Pancreas (tissue), 10 donors: ENCODE data around the gene TMEM198. TPM values are rescaled to one million over a fixed set of nuclear protein-coding genes. Genes with fewer than 3 reads are reported as not detected.

ENCODE experiments used
- ATAC-seq, 4 donors: fragments of 200-7000 bp; cut with Tn5 transposase; one replicate each; pipeline versions ENCODE4 v1.8.0 to v1.9.1; 2020; ENCODE audit warnings: mild to moderate bottlenecking in 4 of 4, moderate library complexity in 4 of 4
- DNase-seq, 6 donors: peaks; one replicate each; pipeline ENCODE4 v3.0.0-alpha.2; 2020
- FAIRE-seq: peaks from 2 replicates; lab custom pipeline; 2012; peaks lifted over from hg19 to GRCh38; lab: Jason Lieb, UNC
- H3K27ac ChIP-seq, 4 donors: fragments of 200-600 bp; sonication (generic); 1 replicate in 3 of 4; 2 replicates in 1 of 4; pipeline versions ENCODE4 v1.5.0 to v1.8.0; 2020
- H3K27me3 ChIP-seq, 4 donors: fragments of 200-600 bp; one replicate each; pipeline ENCODE4 v1.8.0; 2021
- H3K36me3 ChIP-seq, 3 donors: fragments of 200-600 bp; sonication (generic) in 1 of 3; one replicate each; pipeline versions ENCODE4 v1.5.0 to v1.8.0; 2020 to 2021
- H3K4me1 ChIP-seq, 3 donors: fragments of 200-600 bp; one replicate each; pipeline ENCODE4 v1.8.0; 2021
- H3K4me3 ChIP-seq, 4 donors: fragments of 200-600 bp; sonication (generic) in 2 of 4; one replicate each; pipeline versions ENCODE4 v1.5.0 to v1.8.0; 2020 to 2021
- H3K9me3 ChIP-seq, 4 donors: fragments of 200-600 bp; one replicate each; pipeline ENCODE4 v1.8.0; 2021
- WGBS, 2 donors: extraction: QIAGEN DNeasy Blood & Tissue Kit; methylation state at CpG; one replicate each; pipeline ENCODE4 v1.1.7; 2013; 5-methylcytosine and 5-hydroxymethylcytosine counted together
- intact Hi-C, 3 donors: fragments of 100-400 bp; cut with DNase I; formaldehyde crosslinking; loops; one replicate each; pipeline versions ENCODE4 v1.11.1 to v1.14.2; 2022
- polyA plus RNA-seq, 2 donors: library from polyadenylated mRNA; stranded (reverse); fragments of 200-250 nt; gene quantifications; one replicate each; pipeline ENCODE4 v1.2.3, GENCODE V29; 2013
- total RNA-seq, 6 donors: library from RNA; stranded (reverse); fragmentation: NEBNext Ultra II Directional in 4 of 6; extraction: Animal tissue kit (Norgen Biotek cat#: 25700) in 4 of 6; gene quantifications; one replicate each; pipeline versions ENCODE4 v1.2.1 to v1.2.4, GENCODE V29; 2021 to 2023
- TF ChIP-seq, protein P1 (sequence below), 4 donors: fragments of 200-600 bp; sonication (generic) in 3 of 4; IDR thresholded peaks; one replicate each; pipeline versions ENCODE4 v1.5.0 to v1.8.0; 2021; ENCODE audit warnings: antibody characterized with exemption in 4 of 4
- donor health status: healthy with polysubstance abuse.
- donor health status: DM: no; HTN: no; CAD: no; lungs with moderate emphysema.
- donor health status: DM: no; HTN: no; CAD: no.
- donor health status: control.
- donor health status: control.
- donor health status: Bipolar disorder and iron deficiency.
- donor health status: DM: yes; HTN: yes; CAD: no.
- donor health status: DM: no; HTN: no; CAD: no.
- donor health status: DM: no; HTN: no; CAD: no.
- donor health status: DM: yes; HTN: yes; CAD: no.

The TMEM198 gene, protein sequence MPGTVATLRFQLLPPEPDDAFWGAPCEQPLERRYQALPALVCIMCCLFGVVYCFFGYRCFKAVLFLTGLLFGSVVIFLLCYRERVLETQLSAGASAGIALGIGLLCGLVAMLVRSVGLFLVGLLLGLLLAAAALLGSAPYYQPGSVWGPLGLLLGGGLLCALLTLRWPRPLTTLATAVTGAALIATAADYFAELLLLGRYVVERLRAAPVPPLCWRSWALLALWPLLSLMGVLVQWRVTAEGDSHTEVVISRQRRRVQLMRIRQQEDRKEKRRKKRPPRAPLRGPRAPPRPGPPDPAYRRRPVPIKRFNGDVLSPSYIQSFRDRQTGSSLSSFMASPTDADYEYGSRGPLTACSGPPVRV
- 1 to 10 TPM; 2.6 to 7.1 (median 5.1) TPM for total RNA-seq
- polyA plus RNA-seq: 10 to 100 TPM in 1 of 2 donors, 1 to 10 TPM in 1; 9.0 to 13.3 TPM

DNA sequence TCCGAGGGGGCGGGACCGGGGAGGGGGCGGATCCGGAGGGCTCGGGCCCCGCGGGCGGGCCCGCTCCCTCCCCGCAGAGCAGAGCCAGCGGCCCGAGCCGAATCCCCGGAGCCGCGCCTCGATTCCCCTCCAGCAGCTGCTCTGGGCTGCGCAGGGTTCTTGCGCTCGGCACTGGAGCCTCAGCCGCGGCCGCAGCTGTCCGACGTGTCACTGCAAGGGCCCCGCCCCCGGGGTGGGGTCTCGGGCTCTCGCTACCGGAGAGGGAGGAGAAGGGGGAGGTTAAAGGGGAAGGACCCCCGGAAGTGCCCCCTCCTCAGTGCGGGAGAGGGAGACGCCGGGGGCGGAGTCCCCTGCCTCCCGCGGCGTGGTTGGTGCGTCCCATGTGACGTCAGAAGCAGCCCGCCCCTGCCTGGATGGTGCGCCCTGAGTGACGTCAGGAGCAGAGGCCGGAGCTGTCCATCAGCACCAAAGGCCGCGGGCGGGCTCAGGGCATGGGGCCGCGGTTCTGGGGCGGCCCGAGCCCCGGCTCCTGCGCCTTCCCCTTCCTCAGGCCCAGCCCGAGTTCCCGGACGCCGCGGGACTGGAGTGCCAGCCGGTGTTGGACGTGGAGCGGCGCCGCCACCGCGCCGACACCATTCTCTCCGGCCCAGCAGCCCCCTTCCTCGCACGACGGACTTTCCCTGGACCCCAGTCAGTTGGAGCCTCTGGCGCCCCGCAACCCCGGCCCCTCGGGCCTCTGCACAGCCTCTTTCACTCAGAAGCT lies at the start of gene TMEM198, which contains the start of gene CHPF:
Gene TMEM198, plus strand, starts transcription at position 433 of the 763 bp plus-strand sequence. CDS start 700 bp downstream, outside the sequence.
Gene CHPF, minus strand, starts transcription at position 214 of the 763 bp plus-strand sequence. CDS start 271 bp downstream, outside the sequence.
- Histone ChIP-seq H3K27ac (peak within 1 kb of the TSS; percentile 93 to 98 (median 96)), H3K27me3 (no peaks in the 10 kb centered on the region), H3K9me3 (no peaks in the 10 kb centered on the region), H3K4me3 (peak within 1 kb of the TSS; percentile 75 to 92 (median 84)), H3K36me3 (peaks cover 2 to 24% (median 15%) of the 10 kb centered on the region in 3 donors), H3K4me1 (peaks cover 0 to 9% (median 5%) of the 10 kb centered on the region in 3 donors)
- no peak for FAIRE-seq
- TF ChIP-seq, protein P1, sequence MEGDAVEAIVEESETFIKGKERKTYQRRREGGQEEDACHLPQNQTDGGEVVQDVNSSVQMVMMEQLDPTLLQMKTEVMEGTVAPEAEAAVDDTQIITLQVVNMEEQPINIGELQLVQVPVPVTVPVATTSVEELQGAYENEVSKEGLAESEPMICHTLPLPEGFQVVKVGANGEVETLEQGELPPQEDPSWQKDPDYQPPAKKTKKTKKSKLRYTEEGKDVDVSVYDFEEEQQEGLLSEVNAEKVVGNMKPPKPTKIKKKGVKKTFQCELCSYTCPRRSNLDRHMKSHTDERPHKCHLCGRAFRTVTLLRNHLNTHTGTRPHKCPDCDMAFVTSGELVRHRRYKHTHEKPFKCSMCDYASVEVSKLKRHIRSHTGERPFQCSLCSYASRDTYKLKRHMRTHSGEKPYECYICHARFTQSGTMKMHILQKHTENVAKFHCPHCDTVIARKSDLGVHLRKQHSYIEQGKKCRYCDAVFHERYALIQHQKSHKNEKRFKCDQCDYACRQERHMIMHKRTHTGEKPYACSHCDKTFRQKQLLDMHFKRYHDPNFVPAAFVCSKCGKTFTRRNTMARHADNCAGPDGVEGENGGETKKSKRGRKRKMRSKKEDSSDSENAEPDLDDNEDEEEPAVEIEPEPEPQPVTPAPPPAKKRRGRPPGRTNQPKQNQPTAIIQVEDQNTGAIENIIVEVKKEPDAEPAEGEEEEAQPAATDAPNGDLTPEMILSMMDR (IDR thresholded peaks at IDR 0.05): no peak
- 0% methylated on average over 33 to 75 of the region's 75 CpGs for WGBS, 2 donors
- DNase-seq: peak; percentile 96 to 100 (median 99)
- intact Hi-C loops: loop anchor here in 1 of 3 donors (5.0 kb wide), 1 partner anchor 99 kb away; no protein-coding TSS in a partner anchor
- ATAC-seq: peak; percentile 88 to 93 (median 90)

DNA sequence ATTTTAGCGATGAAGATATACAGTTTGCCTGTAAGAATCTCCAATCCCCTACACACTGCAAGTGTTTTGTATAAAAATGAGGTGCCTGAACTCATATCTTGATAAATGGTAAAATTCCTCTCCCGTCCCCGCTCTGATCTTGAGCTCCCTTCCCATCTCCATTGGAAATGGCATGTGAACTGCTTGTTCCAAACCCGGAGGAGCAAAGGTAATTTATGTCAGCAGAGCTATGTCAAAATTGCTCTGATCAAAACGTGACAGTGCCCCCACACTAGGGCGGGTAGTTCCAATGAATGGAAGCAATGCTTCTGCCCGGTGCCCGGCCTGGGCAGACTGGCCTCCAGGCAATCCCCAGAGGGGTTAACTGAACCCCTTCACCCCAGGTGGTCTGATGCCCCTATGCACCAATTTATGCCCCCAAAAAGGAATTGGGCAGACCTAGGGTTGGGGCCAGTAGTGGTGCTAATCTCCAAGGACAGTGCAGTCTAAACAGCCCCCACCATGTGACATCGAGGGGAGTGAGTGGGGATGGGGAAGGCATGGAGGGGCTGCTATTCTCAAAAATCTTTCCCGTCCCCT lies 48.8 kb upstream of the TMEM198 start:
- no peaks in the 10 kb centered on the region for H3K9me3 ChIP-seq
- TF ChIP-seq, protein P1 (IDR thresholded peaks at IDR 0.05): peak in 1 of 4 donors; percentile 35
- H3K27me3 ChIP-seq: no peaks in the 10 kb centered on the region
- 16 to 20% methylated on average over 10 of the region's 10 CpGs for WGBS, 2 donors
- intact Hi-C loops: no loop called here
- H3K36me3 ChIP-seq: no peaks in the 10 kb centered on the region
- ATAC-seq (no peak), DNase-seq (peak in 1 of 6 donors; percentile 28), FAIRE-seq (no peak)
- no peak overlapping the region for H3K27ac ChIP-seq
- peaks cover 0 to 12% (median 4%) of the 10 kb centered on the region in 3 donors for H3K4me1 ChIP-seq
- no peak overlapping the region for H3K4me3 ChIP-seq

DNA sequence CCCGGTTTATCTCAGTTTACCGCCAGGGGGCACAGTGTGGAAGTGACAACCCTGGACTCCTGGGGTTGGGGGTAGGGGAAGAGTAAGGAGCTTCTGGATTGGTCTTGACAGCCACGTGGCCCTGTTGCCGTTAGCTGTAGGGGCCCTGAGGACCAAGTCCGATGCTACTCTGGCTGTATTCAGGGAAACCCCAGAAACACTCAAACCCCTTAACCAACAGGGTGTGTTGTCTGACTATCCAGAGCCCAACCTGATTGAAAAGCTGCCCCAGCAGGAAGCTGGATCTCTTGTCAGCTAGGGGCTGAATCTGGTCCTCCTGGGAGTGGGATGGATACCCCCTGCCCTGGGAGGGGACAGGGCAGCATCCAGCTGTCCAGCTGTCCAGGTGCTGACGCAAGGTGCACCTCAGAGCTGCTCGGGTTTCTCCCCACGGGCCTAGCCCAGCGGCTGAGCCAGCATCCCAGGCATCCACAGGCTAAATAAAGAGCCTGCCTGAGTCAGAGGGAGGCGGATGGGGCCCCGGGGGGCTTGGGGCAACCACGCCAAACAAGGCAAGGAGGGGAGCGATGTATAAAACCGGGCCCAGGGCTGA lies 48.2 kb upstream of the TMEM198 start:
- H3K4me3 ChIP-seq: no peak overlapping the region
- no peaks in the 10 kb centered on the region for H3K36me3 ChIP-seq
- H3K27me3 ChIP-seq: no peaks in the 10 kb centered on the region
- WGBS, 2 donors: 26 to 32% methylated on average over 14 of the region's 14 CpGs
- TF ChIP-seq, protein P1 (IDR thresholded peaks at IDR 0.05): peak in 3 of 4 donors; percentile 5 to 30 (median 6)
- no peak overlapping the region for H3K27ac ChIP-seq
- H3K4me1 ChIP-seq: peaks cover 0 to 15% (median 4%) of the 10 kb centered on the region in 3 donors
- ATAC-seq (no peak), DNase-seq (peak; percentile 40 to 72 (median 59)), FAIRE-seq (no peak)
- no peaks in the 10 kb centered on the region for H3K9me3 ChIP-seq
- intact Hi-C loops: no loop called here

DNA sequence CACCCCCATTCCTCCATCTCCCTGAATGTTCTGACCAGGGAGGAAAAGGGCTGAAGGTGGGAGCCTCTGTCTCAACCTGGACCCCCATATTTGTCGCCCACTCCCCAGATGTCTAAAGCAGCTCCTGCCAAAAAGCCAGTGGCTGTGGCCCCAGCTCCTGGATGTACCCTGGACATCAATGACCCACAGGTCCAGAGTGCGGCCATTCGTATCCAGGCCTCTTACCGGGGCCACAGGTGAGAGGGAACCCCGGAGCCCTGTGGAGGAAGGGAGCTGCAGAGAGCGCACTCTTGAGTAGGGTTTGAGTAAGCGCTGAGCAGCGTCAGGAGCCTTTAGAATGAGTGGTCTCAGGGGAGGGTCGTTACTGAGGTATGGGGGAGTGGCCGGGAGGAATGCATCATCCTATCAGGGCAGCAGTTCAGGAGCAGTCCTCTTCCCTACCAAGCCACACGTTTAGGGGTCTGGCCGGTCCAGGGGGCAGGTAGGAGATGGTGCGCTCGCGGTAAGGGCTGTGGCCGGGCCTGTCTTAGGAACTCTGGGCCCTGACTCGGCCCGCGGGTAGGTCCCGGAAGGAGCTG lies 47.5 kb upstream of the TMEM198 start:
- FAIRE-seq (no peak), ATAC-seq (no peak)
- intact Hi-C loops: no loop called here

More for the DNA sequence above, 47.5 kb upstream of the TMEM198 start:
- Histone ChIP-seq H3K4me3 (no peak overlapping the region), H3K4me1 (peaks cover 0 to 15% (median 4%) of the 10 kb centered on the region in 3 donors), H3K36me3 (no peaks in the 10 kb centered on the region), H3K27ac (no peak overlapping the region), H3K27me3 (no peaks in the 10 kb centered on the region), H3K9me3 (no peaks in the 10 kb centered on the region)
- TF ChIP-seq, protein P1 (IDR thresholded peaks at IDR 0.05): no peak
- 41 to 45% methylated on average over 18 to 20 of the region's 20 CpGs for whole genome bisulfite sequencing, 2 donors
- DNase-seq: peak in 1 of 6 donors; percentile 64
